Stimulated activated CD8-positive, alpha-beta memory T cell treated with anti-CD3 and anti-CD28 coated beads, Interleukin-7, amount 100 ng/mL, for 4 hours (primary cell): Measurements from ENCODE around the gene KRTAP1-5.
"Not testable (repeated sequence)": the region's sequence is repeated elsewhere in the genome, so short reads cannot be mapped to it uniquely, and the experiment has no call there.

ENCODE experiments used
- DNase-seq, 2 donors: peaks; one replicate each; pipeline ENCODE4 v3.0.0-alpha.2; 2020; ENCODE audit warnings: low read depth in 2 of 2

Gene KRTAP1-5, protein sequence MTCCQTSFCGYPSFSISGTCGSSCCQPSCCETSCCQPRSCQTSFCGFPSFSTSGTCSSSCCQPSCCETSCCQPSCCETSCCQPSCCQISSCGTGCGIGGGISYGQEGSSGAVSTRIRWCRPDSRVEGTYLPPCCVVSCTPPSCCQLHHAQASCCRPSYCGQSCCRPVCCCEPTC

DNA sequence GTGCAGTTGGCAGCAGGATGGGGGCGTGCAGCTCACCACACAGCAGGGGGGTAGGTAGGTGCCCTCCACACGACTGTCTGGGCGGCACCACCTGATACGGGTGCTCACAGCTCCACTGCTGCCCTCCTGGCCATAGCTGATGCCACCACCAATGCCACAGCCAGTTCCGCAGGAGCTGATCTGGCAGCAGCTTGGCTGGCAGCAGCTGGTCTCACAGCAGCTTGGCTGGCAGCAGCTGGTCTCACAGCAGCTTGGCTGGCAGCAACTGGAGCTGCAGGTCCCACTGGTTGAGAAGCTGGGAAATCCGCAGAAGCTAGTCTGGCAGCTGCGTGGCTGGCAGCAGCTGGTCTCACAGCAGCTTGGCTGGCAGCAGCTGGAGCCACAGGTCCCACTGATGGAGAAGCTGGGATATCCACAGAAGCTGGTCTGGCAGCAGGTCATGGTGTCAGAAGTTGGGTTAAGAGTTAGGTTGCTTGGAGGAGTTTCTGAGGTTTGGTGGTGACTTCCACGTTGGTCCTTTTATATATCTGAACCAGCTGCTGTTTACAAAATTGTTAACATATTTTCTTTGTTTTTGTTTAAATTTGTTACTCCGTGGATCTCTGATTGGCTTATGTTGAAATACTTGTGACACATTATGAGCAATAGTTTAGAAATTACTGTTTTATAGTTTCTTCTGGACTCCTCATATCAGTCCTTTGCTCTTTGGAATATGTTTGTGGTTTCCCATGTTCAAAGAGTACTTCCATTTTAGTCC, at the start of gene KRTAP1-5:
TSS of gene KRTAP1-5 (minus strand) at position 494 of the 757 bp plus-strand sequence. CDS start at position 441, 53 bp downstream.
- DNase-seq = no peak

DNA sequence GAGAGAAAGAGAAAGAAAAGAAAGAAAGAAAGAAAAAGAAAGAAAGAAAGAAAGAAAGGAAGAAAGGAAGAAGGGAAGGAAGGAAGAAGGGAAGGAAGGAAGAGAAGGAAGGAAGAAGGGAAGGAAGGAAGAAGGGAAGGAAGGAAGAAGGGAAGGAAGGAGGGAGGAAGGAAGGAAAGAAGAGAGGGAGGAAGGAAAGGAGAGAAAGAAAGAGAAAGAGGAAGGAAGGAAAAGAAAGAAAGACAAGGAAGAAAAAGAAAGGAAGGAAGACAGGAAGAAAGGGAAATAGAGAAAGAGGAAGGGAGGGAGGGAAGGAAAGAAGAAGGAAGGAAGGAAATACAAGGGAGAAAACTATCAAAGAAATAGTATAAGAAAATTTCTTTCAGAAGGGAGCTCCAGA, 49.8 kb upstream of the KRTAP1-5 start:
- no peak for DNase-seq

DNA sequence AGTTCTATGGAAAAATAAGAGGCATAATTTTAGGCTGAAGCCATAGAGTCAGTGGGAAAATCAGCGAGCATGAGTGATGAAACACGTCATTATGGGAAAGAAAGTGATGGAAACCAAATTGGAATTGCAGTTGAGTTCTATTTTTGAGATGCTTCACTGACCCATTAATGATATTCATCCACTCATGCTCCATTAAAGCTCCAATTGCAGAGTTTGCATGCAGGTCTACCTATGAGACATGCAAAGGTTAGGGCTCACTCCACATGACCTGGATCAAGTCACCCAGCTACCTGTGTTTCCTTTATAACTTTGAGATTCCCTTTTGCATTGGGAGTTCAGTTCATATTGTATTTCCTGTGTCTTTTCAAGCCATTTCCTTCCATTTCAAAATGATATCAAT, 46.7 kb upstream of the KRTAP1-5 start:
- no peak for DNase-seq

DNA sequence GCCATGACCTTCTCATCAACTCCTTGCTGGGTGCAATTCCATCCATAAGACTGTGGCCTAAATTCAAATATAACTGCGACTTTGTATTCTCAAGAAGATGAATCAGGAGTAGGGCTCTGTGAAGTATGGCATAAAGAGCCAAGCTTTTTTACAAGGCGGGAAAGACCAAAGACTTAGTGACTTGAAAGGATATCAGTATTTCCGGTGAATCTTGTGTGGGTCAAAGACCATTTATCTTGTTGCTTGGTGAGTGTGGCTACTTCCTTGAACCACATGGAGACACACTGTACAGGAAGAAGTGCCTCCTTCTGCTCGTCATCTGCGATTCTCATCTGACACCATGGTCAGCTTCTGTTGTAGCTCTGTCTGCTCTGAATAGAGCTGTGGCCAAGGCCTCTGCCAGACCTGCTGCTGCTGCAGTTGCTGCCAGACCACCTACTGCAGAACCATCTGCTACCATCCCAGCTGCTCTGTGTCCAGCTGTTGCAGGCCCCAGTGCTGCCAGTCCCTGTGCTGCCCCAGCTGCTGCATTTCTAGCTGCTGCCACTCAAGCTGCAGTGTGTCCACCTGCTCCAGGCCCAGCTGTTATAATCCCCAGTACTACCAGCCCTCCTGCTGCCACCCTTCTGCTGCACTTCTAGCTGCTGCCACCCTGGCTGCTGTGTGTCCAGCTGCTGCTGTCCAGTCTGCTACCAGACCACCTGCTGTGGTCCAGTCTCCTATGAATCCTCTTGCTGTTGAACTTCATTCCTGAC, 44.8 kb upstream of the KRTAP1-5 start:
- DNase-seq = no peak

DNA sequence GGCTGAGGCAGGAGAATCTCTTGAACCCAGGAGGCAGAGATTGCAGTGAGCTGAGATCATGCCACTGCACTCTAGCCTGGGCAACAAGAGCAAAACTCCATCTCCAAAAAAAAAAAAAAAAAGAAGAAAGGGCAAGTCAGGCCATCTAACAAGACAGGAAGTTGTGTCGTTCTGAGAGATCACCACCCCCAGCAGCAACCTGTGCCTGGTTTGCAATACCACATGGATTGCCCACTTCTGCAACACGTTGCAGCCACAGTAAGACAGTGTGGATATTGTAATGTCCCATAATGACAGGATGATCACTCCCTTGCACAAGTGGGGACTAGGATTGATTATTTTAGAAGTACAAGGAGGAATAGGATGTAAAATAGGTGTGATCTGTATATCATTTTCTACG, 42.0 kb upstream of the KRTAP1-5 start:
- DNase-seq = no peak

DNA sequence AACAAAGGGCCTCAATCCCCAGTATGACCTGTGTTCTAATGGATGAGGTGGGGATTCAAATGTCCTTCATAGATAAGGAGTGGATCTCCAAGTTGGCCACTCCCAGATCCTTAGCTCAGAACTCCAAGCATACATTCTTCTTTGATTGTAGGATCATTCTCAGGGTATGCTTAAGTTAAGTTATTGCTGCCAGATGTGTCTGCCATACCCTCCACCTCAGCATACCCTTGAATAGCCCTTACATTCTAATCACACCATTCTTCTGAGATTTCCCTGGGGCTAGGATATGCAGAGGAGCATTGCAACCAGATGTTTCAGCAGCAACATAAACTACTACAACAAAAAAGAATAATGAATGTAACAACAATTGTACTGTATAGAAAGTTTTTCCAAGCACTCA, 40.3 kb upstream of the KRTAP1-5 start:
- no peak for DNase-seq

DNA sequence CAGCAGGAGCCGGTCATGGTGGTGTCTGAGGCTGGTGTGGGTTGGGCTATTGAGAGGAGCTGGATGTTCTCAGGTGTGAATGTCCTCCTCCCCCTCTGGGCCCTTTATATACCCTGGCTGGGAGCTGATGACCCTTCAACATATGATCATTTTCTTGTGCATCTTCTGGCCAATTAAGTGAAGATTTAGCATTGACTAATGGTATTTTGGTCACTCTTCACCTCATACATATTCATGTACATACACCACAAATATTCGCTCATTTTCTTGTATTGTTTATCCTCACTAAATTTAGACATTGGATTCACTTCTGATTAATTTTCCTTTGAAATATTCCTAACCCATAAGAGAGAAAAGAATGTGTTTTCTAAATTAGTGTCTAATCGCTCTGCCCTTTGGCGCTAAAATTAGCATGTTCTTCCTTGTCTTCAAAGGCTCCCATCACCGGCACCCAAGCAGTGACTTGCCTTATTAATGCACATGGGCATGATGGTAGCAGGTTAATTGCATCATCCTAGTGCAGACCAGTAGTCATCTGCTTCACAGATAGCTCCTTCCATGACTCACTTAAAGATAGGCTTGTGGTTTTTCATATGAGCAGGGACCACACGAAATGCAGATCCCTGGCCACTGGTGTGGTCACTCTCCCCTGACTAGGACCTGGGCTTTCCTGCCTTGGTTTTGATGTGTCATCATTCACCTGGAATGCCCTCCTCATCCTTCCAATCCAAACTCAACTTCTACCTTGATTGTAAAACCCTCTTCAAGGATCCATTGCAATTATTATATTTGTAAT, 39.0 kb upstream of the KRTAP1-5 start, which contains the start of gene KRTAP2-4:
TSS of gene KRTAP2-4 (minus strand) at position 51 of the 796 bp plus-strand sequence. CDS start at position 17, 34 bp downstream.
- DNase-seq = no peak

DNA sequence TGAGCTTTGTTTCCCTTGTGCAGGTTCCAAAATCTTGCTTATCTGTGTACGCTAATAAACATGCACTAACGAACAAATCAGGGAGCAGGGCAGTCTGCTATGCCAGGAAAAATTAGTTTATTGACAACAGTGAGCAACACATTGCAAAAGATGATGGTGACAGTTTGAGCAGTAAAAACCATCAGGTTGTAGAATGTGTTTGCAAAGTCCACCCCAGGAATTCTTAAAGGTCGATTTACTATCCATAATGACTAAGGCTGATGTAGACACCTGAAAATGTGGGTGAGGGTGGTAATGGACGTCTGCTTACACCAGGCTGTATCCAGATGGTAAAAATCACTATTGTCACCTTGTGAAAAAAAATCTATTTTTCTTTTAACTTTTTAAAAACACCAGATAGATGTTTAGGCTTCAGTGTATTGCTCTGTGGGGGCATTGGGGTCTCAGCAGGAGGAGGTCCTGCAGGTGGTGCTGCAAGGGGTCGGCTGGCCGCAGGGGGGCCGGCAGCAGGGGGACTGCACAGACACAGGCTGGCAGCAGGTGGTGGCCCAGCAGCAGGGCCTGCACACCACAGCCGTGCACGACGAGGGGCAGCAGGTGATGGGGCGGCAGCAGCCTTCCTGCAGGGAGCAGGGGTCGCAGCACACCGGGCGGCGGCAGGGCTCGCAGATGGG, 38.1 kb upstream of the KRTAP1-5 start:
- not testable (repeated sequence) for DNase-seq

DNA sequence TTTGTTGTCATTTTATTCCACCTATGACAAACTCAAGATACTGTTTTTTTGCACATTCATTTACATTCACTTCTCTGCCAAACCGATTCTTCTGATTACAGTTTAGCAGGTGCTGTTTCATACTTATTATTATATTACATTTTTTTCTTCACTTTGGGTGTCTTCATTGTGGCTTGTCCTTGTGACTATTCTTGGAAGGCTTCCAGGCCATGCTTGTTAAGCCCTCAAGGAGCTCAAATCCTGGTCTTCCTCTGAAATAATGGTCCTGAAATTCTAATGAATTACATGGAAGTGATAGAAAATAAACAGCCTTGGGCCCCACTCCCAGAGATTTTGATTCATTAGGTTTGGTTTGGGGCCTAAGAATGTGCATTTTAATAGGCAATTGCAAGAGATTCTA, 37.3 kb upstream of the KRTAP1-5 start:
- DNase-seq = no peak

DNA sequence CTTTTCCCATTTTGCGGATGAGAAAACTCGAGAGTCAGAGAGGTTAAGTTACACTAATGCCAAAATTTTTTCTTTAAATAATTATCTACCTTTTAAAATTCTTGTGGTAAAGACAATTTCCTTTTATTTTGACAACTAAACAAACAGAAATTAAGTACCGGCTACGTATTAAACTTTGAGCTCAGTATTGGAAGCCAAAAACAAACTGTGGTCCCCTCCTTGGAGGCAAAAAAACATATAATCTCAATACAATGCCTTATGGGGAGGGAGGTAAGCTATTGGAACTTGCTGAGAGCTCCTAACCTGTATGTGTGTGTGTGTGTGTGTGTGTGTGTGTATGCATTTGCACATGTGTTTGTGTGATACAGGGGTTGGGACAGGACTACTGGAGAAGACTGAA, 36.4 kb upstream of the KRTAP1-5 start:
- no peak for DNase-seq

DNA sequence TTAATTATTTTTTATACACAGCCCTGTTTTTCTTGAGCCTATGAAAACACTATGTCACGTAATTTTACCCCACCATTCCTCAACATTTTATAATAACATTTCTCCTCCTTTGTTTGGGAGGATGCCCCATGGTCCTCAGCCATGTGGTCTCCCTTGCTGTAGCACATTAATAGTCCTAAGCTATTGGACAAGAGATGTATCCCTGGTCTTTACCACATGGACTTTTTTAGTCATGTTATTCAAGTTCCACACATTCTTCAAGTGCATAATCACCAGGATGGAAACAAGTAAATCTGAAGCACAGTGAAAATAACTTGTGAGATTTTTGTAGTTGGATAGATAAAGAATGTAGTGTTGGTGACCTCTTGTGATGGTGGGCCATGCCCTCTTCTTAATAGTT, 35.0 kb upstream of the KRTAP1-5 start:
- DNase-seq = no peak

DNA sequence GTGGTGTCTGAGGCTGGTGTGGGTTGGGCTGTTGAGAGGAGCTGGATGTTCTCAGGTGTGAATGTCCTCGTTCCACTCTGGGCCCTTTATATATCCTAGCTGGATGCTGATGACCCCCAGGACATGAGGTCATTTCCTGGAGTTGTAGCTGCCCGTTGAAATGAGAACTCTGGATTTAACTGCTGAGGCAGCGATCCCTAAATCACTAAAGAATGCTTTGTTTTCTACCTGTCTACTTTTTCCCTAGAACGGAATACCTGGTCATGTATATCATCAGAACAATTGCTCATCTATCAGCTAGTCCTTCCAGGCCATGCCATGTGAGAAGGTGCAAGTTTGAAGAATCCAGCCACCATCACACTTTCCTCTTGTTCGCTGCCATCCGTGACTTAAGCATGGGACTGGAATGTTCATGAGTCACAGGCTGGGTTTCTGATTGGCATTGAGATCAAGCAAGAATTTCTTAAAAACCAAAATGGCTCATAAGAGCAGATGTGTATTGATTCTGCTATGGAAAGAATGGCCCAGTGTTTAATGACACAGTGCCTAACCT, 33.1 kb upstream of the KRTAP1-5 start, which contains the start of gene KRTAP2-3:
TSS of gene KRTAP2-3 (minus strand) at position 63 of the 553 bp plus-strand sequence. CDS start 64 bp downstream, outside the sequence.
- no peak for DNase-seq

DNA sequence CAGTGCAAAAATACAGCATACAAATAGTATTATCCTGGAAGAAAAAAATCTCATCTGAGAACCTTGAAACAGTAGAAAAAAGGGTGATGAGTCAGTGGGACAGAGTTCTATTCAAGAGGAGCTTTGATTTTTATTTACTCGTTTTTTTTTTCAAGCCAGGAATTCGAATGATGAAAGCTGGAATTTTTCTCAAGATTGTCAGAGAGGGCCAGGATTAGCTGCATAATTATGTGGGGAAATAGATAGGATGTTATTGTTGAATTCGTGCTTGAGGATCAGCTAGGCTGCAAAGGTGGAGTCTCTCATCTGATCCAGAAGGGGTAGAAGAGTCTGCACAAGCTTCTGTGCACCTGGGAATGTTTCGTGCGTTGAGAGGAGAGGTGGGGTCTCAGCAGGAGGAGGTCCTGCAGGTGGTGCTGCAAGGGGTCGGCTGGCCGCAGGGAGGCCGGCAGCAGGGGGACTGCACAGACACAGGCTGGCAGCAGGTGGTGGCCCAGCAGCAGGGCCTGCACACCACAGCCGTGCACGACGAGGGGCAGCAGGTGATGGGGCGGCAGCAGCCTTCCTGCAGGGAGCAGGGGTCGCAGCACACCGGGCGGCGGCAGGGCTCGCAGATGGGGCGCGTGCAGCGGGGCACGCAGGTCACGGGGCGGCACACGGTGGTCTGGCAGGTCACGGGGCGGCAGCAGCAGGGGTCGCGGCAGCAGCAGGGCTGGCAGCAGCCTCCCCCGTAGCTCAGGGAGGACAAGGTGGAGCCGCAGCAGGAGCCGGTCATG, 32.5 kb upstream of the KRTAP1-5 start:
- not testable (repeated sequence) for DNase-seq

DNA sequence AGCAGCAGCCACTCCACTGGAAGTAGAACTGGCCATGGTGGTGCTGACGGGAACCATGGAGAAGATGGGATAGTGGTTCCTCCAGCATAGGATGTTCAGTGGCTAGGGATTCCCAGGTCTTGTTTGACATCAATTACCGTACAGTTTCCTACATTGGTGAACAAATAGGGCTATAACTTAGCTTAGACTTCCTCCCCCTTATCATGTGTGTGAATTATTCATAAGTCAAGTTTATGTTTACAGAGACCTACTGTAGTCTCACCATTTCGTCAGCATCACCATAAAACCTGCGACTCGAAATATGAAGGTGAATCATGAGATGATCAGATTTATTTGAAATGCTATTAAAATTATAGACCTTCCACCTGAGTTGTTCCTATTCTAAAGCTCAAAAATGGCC, 31.7 kb upstream of the KRTAP1-5 start:
- no peak for DNase-seq

DNA sequence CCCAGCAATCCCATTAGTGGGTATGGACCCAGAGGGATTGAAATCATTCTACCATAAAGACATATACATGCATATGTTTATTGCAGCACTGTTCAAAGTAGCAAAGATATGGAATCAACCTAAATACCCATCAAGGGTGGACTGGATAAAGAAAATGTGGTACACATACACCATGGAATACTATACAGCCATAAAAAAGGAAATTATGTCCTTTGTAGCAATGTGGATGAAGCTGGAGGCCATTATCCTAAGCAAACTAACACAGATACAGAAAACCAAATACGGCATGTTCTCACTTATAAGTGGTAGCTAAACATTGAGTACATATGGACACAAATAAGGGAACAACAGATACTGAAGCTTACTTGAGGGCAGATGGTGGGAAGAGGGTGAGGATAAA, 30.5 kb upstream of the KRTAP1-5 start:
- no peak for DNase-seq

DNA sequence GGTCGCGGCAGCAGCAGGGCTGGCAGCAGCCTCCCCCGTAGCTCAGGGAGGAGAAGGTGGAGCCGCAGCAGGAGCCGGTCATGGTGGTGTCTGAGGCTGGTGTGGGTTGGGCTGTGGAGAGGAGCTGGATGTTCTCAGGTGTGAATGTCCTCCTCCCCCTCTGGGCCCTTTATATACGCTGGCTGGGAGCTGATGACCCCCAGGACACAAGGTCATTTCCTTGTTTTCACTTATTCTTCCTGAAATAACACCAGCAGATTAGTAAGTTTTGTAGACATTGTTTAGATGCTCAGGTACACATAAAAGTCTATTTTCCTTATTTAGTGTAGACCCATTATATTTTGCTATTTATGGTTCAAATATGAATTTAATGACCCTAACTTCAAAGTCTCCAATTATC, 28.1 kb upstream of the KRTAP1-5 start, which contains the start of gene KRTAP2-2:
TSS of gene KRTAP2-2 (minus strand) at position 101 of the 400 bp plus-strand sequence. CDS start at position 82, 19 bp downstream.
- not testable (repeated sequence) for DNase-seq

DNA sequence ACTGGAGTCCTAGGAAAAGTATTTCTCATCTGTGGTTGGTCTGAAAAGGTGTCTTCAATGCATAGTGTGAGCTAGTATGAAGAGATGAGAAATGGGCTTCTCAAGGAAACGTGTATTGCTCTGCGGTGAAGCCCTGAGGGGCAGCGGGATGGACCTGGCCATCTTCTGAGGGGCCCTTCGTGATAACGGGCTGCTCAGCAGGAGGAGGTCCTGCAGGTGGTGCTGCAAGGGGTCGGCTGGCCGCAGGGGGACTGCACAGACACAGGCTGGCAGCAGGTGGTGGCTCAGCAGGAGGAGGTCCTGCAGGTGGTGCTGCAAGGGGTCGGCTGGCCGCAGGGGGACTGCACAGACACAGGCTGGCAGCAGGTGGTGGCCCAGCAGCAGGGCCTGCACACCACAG, 27.5 kb upstream of the KRTAP1-5 start:
- DNase-seq = not testable (repeated sequence)

DNA sequence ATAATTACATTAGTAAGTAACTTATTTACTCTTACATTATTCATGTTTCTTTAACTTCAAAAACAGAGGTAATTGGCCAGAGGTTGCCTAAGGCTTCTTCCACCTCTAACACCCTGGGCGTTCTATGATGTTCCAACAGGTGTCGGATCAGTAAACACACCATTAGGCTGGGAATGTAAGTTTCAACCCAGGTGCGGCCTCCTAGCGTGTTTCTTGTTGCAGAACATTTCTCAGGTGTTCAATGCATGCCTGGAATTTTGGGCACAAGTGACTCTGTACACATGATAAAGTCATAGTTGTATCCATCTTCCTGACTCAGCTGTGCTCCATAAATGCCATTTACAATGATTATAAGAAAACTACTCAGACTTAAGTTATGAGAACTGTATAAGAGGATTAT, 27.0 kb upstream of the KRTAP1-5 start:
- DNase-seq = no peak

DNA sequence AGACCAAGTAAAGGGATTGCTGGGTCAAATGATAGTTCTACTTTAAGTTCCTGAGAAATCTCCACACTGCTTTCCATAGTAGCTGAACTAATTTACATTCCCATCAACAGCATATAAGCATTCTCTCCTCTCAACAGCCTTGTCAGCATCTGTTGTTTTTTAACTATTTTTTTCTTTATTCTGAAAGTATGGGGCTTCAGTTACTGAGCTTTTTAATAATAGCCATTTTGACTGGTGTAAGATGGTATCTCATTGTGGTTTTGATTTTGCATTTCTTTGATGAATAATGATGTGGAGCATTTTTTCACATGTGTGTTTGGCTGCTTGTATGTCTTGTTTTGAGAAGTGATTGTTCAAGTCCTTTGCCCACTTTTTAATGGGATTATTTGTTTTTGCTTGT, 25.6 kb upstream of the KRTAP1-5 start:
- no peak for DNase-seq

DNA sequence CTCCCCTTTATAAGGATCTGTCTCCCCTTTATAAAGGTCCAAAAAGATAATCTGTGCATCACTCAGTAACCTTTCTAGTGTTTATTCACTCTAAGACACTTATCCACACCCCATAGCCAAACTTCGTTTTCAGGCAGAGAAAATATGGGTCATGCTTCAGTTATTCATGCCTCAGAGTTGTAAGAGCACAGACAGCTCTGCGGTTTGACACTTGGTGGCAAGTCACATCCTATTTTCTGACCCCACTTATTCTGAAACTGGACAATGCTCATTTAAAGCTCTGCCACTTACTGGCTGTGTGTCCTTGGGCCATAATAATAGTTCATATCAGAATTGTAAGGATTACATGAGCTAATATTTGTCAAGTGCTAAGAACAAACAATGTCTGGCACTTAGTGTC, 22.1 kb upstream of the KRTAP1-5 start:
- DNase-seq = no peak
